Measurements from ENCODE around the gene COL8A2.

Gene COL8A2

GRCh38 chr1:36107394-36107793, 17.6 kb downstream of the COL8A2 start:
- H3K4me3 ChIP-seq (ENCODE audit: low read length, poor library complexity, severe bottlenecking): no peak overlapping the region
- H3K9me2 ChIP-seq (replicated peaks; ENCODE audit: low read depth, low read length): no peaks in the 10 kb centered on the region
- H3K27me3 ChIP-seq (ENCODE audit: insufficient read depth, low read length, poor library complexity, severe bottlenecking): no peaks in the 10 kb centered on the region
- H4K20me1 ChIP-seq (ENCODE audit: insufficient read depth, low read length, poor library complexity, severe bottlenecking): no peaks in the 10 kb centered on the region
- TF ChIP-seq CTCF (conservative IDR thresholded peaks at IDR 0.05; ENCODE audit: low read length): no peak
- no peak for TF ChIP-seq EZH2phosphoT487 (IDR thresholded peaks at IDR 0.05; ENCODE audit: borderline replicate concordance)
- H3K36me3 ChIP-seq (ENCODE audit: insufficient read depth, low read length): no peaks in the 10 kb centered on the region
- no peaks in the 10 kb centered on the region for H3F3A ChIP-seq (ENCODE audit: low read depth)
- no peak overlapping the region for H3K9ac ChIP-seq (ENCODE audit: low read depth, low read length, poor library complexity, severe bottlenecking)
- H3K4me2 ChIP-seq (ENCODE audit: low read depth, low read length, poor library complexity, severe bottlenecking): no peak overlapping the region
- H2AFZ ChIP-seq (ENCODE audit: low read length): no peak overlapping the region
- no peaks in the 10 kb centered on the region for H3K79me2 ChIP-seq (ENCODE audit: insufficient read depth, low read length)
- H3K9me3 ChIP-seq (ENCODE audit: insufficient read depth, low read depth, low read length): no peaks in the 10 kb centered on the region
- H3K4me1 ChIP-seq (ENCODE audit: insufficient read depth, low read length, poor library complexity, severe bottlenecking): peaks cover 40% of the 10 kb centered on the region

- no peaks in the 10 kb centered on the region for H3K9me2 ChIP-seq (replicated peaks; ENCODE audit: low read depth, low read length)
- no peaks in the 10 kb centered on the region for H3K27me3 ChIP-seq (ENCODE audit: insufficient read depth, low read length, poor library complexity, severe bottlenecking)
- TF ChIP-seq EZH2phosphoT487 (IDR thresholded peaks at IDR 0.05; ENCODE audit: borderline replicate concordance) (no peak), CTCF (conservative IDR thresholded peaks at IDR 0.05; ENCODE audit: low read length) (no peak)
- H4K20me1 ChIP-seq (ENCODE audit: insufficient read depth, low read length, poor library complexity, severe bottlenecking): no peaks in the 10 kb centered on the region
- no peaks in the 10 kb centered on the region for H3K9me3 ChIP-seq (ENCODE audit: insufficient read depth, low read depth, low read length)
- no peak overlapping the region for H3K9ac ChIP-seq (ENCODE audit: low read depth, low read length, poor library complexity, severe bottlenecking)
- no peaks in the 10 kb centered on the region for H3K36me3 ChIP-seq (ENCODE audit: insufficient read depth, low read length)
- H3F3A ChIP-seq (ENCODE audit: low read depth): no peaks in the 10 kb centered on the region
- no peaks in the 10 kb centered on the region for H3K79me2 ChIP-seq (ENCODE audit: insufficient read depth, low read length)
- H2AFZ ChIP-seq (ENCODE audit: low read length): peak overlapping the region; percentile 42; the same call in 1 of the 2 replicates
- H3K4me2 ChIP-seq (ENCODE audit: low read depth, low read length, poor library complexity, severe bottlenecking): no peak overlapping the region
- no peak overlapping the region for H3K4me3 ChIP-seq (ENCODE audit: low read length, poor library complexity, severe bottlenecking)
- H3K4me1 ChIP-seq (ENCODE audit: insufficient read depth, low read length, poor library complexity, severe bottlenecking): peaks cover 36% of the 10 kb centered on the region
These were observed 18.8 kb downstream of the COL8A2 start for GRCh38 chr1:36106269-36106668.

GRCh38 chr1:36101546-36101945, 23.5 kb downstream of the COL8A2 start:
- Histone ChIP-seq H3K27me3 (ENCODE audit: insufficient read depth, low read length, poor library complexity, severe bottlenecking) (no peaks in the 10 kb centered on the region), H3K36me3 (ENCODE audit: insufficient read depth, low read length) (no peaks in the 10 kb centered on the region), H3K4me2 (ENCODE audit: low read depth, low read length, poor library complexity, severe bottlenecking) (no peak overlapping the region), H4K20me1 (ENCODE audit: insufficient read depth, low read length, poor library complexity, severe bottlenecking) (no peaks in the 10 kb centered on the region), H3K9me2 (replicated peaks; ENCODE audit: low read depth, low read length) (no peaks in the 10 kb centered on the region), H2AFZ (ENCODE audit: low read length) (no peak overlapping the region), H3K4me1 (ENCODE audit: insufficient read depth, low read length, poor library complexity, severe bottlenecking) (peaks cover 6% of the 10 kb centered on the region), H3K4me3 (ENCODE audit: low read length, poor library complexity, severe bottlenecking) (no peak overlapping the region), H3K9me3 (ENCODE audit: insufficient read depth, low read depth, low read length) (no peaks in the 10 kb centered on the region), H3F3A (ENCODE audit: low read depth) (no peaks in the 10 kb centered on the region), H3K9ac (ENCODE audit: low read depth, low read length, poor library complexity, severe bottlenecking) (no peak overlapping the region), H3K79me2 (ENCODE audit: insufficient read depth, low read length) (no peaks in the 10 kb centered on the region)
- TF ChIP-seq EZH2phosphoT487 (IDR thresholded peaks at IDR 0.05; ENCODE audit: borderline replicate concordance): no peak
- TF ChIP-seq CTCF (conservative IDR thresholded peaks at IDR 0.05; ENCODE audit: low read length): no peak
